K562 (cell line): ENCODE measurements around the gene SYK. TPM values are rescaled to one million over a fixed set of nuclear protein-coding genes. Genes with fewer than 3 reads are reported as not detected.

Experiments used
- ATAC-seq: fragments of 200-7000 bp; cut with Tn5 transposase; 3 replicates; pipeline ENCODE4 v1.9.1; 2020; ENCODE audit warnings: moderate library complexity
- BruUV-seq: library from RNA; stranded (reverse); fragments of 400-500 nt; replicated peaks from 2 replicates; lab custom pipeline; 2021; lab: Mats Ljungman, UMichigan
- CTCF ChIA-PET: fragments of 300-600 bp; formaldehyde crosslinking; extraction: SDS; loops from one replicate; lab custom pipeline; 2021; ENCODE audit warnings: low intra/inter-chr PET ratio; lab: Yijun Ruan, JAX
- POLR2A ChIA-PET: fragments of 300-600, 350-650 bp; sonication (Branson Sonifier 250); formaldehyde crosslinking; extraction: SDS; loops from one replicate; lab custom pipeline; 2021; ENCODE audit warnings: antibody characterized with exemption, inconsistent platforms; lab: Yijun Ruan, JAX
- DNase-seq, 4 experiments: peaks; one replicate each; pipeline versions ENCODE4 v3.0.0 to v3.0.0-alpha.2; 2011 to 2018; ENCODE audit warnings: low spot score in 3 of 4, mixed read lengths in 3 of 4; ENCODE audit errors: extremely low read depth in 1 of 4
- FAIRE-seq: peaks from 2 replicates; lab custom pipeline; 2011; peaks lifted over from hg19 to GRCh38; lab: Jason Lieb, UNC
- H2AFZ ChIP-seq: 2 replicates; pipeline ENCODE4 v1.6.0; 2011; ENCODE audit warnings: low read depth, low read length, control low read depth, inconsistent platforms
- H3K27ac ChIP-seq: fragments of 200-600 bp; 3 replicates; pipeline ENCODE4 v1.8.0; 2011; ENCODE audit warnings: low read depth, mild to moderate bottlenecking, control low read depth, inconsistent platforms, low read length, moderate library complexity, mixed read lengths; ENCODE audit errors: extremely low read depth
- H3K27me3 ChIP-seq, 2 experiments: fragments of 300-600 bp in 1 of 2; 2 replicates in 1 of 2; 3 replicates in 1 of 2; pipeline versions ENCODE4 v1.6.0 to v1.8.0; 2011; ENCODE audit warnings: inconsistent platforms in 2 of 2, low read length in 2 of 2, mild to moderate bottlenecking in 1 of 2, mixed read lengths in 1 of 2, moderate library complexity in 1 of 2; ENCODE audit not compliant: control insufficient read depth in 2 of 2, insufficient read depth in 2 of 2
- H3K36me3 ChIP-seq: fragments of 300-600 bp; 3 replicates; pipeline ENCODE4 v1.8.0; 2011; ENCODE audit warnings: mild to moderate bottlenecking, low read length, inconsistent platforms; ENCODE audit not compliant: control insufficient read depth, insufficient read depth
- H3K4me1 ChIP-seq, 2 experiments: fragments of 200-600 bp in 1 of 2; replicated peaks in 1 of 2; 2 replicates in 1 of 2; 3 replicates in 1 of 2; pipeline versions ENCODE4 v1.5.1 to v1.8.0; 2011; ENCODE audit warnings: inconsistent platforms in 2 of 2, low read length in 2 of 2, mild to moderate bottlenecking in 1 of 2, mixed read lengths in 1 of 2, moderate library complexity in 1 of 2; ENCODE audit not compliant: control insufficient read depth in 2 of 2, insufficient read depth in 2 of 2
- H3K4me2 ChIP-seq: 2 replicates; pipeline ENCODE4 v1.6.1; 2011; ENCODE audit warnings: low read length, control low read depth, inconsistent platforms, mixed read lengths; ENCODE audit not compliant: insufficient read depth
- H3K4me3 ChIP-seq: fragments of 200-600 bp; sonication (generic), shearing (Covaris generic); 2 replicates; pipeline ENCODE4 v1.5.1; 2016; ENCODE audit warnings: control low read depth, inconsistent platforms
- H3K79me2 ChIP-seq: fragments of 200-600 bp; 3 replicates; pipeline ENCODE4 v1.8.0; 2011; ENCODE audit warnings: low read length, inconsistent platforms; ENCODE audit not compliant: control insufficient read depth, insufficient read depth
- H3K9ac ChIP-seq, 2 experiments: 2 replicates each; pipeline versions ENCODE4 v1.6.0 to v1.6.1; 2011; ENCODE audit warnings: low read depth in 2 of 2, low read length in 2 of 2, control low read depth in 1 of 2, inconsistent platforms in 1 of 2, mild to moderate bottlenecking in 1 of 2, mixed read lengths in 1 of 2; ENCODE audit not compliant: insufficient read depth in 1 of 2
- H3K9me1 ChIP-seq: one replicate; pipeline ENCODE4 v1.6.0; 2011; ENCODE audit warnings: inconsistent platforms, mild to moderate bottlenecking, low read length, moderate library complexity; ENCODE audit not compliant: control insufficient read depth, insufficient read depth
- H3K9me3 ChIP-seq: replicated peaks from 2 replicates; pipeline ENCODE4 v1.5.1; 2011; ENCODE audit warnings: low read depth, low read length, inconsistent platforms; ENCODE audit not compliant: control insufficient read depth, insufficient read depth
- H4K20me1 ChIP-seq: replicated peaks from 2 replicates; pipeline ENCODE4 v1.6.1; 2011; ENCODE audit warnings: low read length, inconsistent platforms, mixed read lengths; ENCODE audit not compliant: control insufficient read depth, insufficient read depth
- BACH1 ChIP-seq: fragments of 200-800 bp; sonication (Bioruptor generic); IDR thresholded peaks from 2 replicates; pipeline ENCODE4 v1.6.1; 2016; ENCODE audit warnings: missing genetic modification characterization, missing compliant biosample characterization
- HIVEP1 ChIP-seq: fragments of 250-450 bp; sonication (Bioruptor Pico); IDR thresholded peaks from 2 replicates; pipeline ENCODE4 v1.4.0; 2020; ENCODE audit warnings: mild to moderate bottlenecking
- KAT7 ChIP-seq: sonication (generic); formaldehyde crosslinking; IDR thresholded peaks from 2 replicates; pipeline ENCODE4 v1.8.0; 2022; ENCODE audit warnings: missing genetic modification reagents, mild to moderate bottlenecking, borderline replicate concordance
- KLF13 ChIP-seq: fragments of 450-650 bp; IDR thresholded peaks from 2 replicates; pipeline ENCODE4 v1.6.1; 2016; ENCODE audit warnings: missing genetic modification characterization, low read depth, mild to moderate bottlenecking, missing compliant biosample characterization, moderate library complexity, borderline replicate concordance
- RB1 ChIP-seq: fragments of 450-650 bp; IDR thresholded peaks from 2 replicates; pipeline ENCODE4 v1.6.1; 2017; ENCODE audit warnings: low read depth, mild to moderate bottlenecking
- RBM34 ChIP-seq: fragments of 200-400 bp; formaldehyde crosslinking; IDR thresholded peaks from 2 replicates; pipeline ENCODE4 v1.6.1; 2018; ENCODE audit warnings: low read length, borderline replicate concordance; ENCODE audit not compliant: insufficient read depth
- SIN3A ChIP-seq, 2 experiments: fragments of 150-350 bp in 1 of 2; IDR thresholded peaks; 2 replicates each; pipeline ENCODE4 v1.6.1; 2011 to 2016; ENCODE audit warnings: borderline replicate concordance in 2 of 2, low read depth in 2 of 2, low read length in 2 of 2, mild to moderate bottlenecking in 2 of 2, moderate library complexity in 2 of 2; ENCODE audit not compliant: control insufficient read depth in 1 of 2
- SMC3 ChIP-seq: conservative IDR thresholded peaks from 2 replicates; pipeline ENCODE4 v1.6.1; 2011; ENCODE audit warnings: low read depth, low read length, improper control_type of control experiment; ENCODE audit not compliant: insufficient read depth
- STAT5B ChIP-seq: fragments of 250-450 bp; sonication (Bioruptor Pico); IDR thresholded peaks from 2 replicates; pipeline ENCODE4 v1.8.0; 2021; ENCODE audit warnings: mild to moderate bottlenecking, inconsistent platforms
- XRCC4 ChIP-seq: IDR thresholded peaks from one replicate; pipeline ENCODE4 v1.6.1; 2011; ENCODE audit not compliant: insufficient read depth, insufficient read length; ENCODE audit errors: extremely low read depth
- ZNF165 ChIP-seq: fragments of 250-450 bp; sonication (Bioruptor Pico); IDR thresholded peaks from 2 replicates; pipeline ENCODE4 v1.4.0; 2020; ENCODE audit warnings: borderline replicate concordance
- WGBS: fragments of 100-300 bp; shearing (Covaris generic); methylation state at CpG from one replicate; pipeline ENCODE4 v1.1.6; 2016; ENCODE audit warnings: low coverage, mixed read lengths; ENCODE audit not compliant: insufficient coverage; ENCODE audit errors: missing lambda C conversion rate; 5-methylcytosine and 5-hydroxymethylcytosine counted together
- in situ Hi-C: fragments of 300-500 bp; cut with MboI; formaldehyde crosslinking; loops from 4 replicates; pipeline ENCODE4 v1.15.0; 2018; ENCODE audit warnings: inconsistent platforms, mixed read lengths
- intact Hi-C: fragments of 100-400 bp; cut with micrococcal nuclease; formaldehyde crosslinking; loops from 2 replicates; pipeline ENCODE4 v1.14.2; 2022
- polyA plus RNA-seq, 8 experiments: library from polyadenylated mRNA; depleted of rRNA in 4 of 8; stranded (reverse) in 5 of 8; unstranded in 3 of 8; fragments of >200 nt; fragmentation: Nextera tagmentation in 2 of 8; fragmentation: Illumina TruSeq in 1 of 8; extraction: Ambion mirVana in 2 of 8; extraction: Trizol in 1 of 8; gene quantifications; 2 replicates each; pipeline versions ENCODE4 v1.2.1 to v1.2.3, GENCODE V29; 2011 to 2014; ENCODE audit warnings: inconsistent platforms in 1 of 8, missing spikeins in 1 of 8
- total RNA-seq, 7 experiments: library from RNA; depleted of rRNA in 6 of 7; stranded (reverse); fragments of >200 nt in 6 of 7; fragmentation: Illumina TruSeq in 2 of 7; extraction: Trizol in 2 of 7; gene quantifications; 2 replicates each; pipeline versions ENCODE4 v1.2.1 to v1.2.3, GENCODE V29; 2011 to 2021; ENCODE audit warnings: low replicate concordance in 1 of 7
- TF ChIP-seq, protein P1 (sequence below): fragments of 250-450 bp; sonication (Bioruptor Pico); IDR thresholded peaks from 2 replicates; pipeline ENCODE4 v1.8.0; 2021; ENCODE audit warnings: moderate library complexity, mild to moderate bottlenecking, inconsistent platforms
- TF ChIP-seq, protein P2 (sequence below), 2 experiments: IDR thresholded peaks; 2 replicates each; pipeline ENCODE4 v1.6.1; 2012; ENCODE audit warnings: improper control_type of control experiment in 2 of 2, low read depth in 2 of 2, low read length in 2 of 2, borderline replicate concordance in 1 of 2
- TF ChIP-seq, protein P3 (sequence below): fragments of 450-650 bp; IDR thresholded peaks from 2 replicates; pipeline ENCODE4 v1.7.1; 2018; ENCODE audit warnings: mild to moderate bottlenecking, low read depth; ENCODE audit not compliant: partially characterized antibody
- TF ChIP-seq, protein P4 (sequence below): fragments of 450-650 bp; IDR thresholded peaks from 2 replicates; pipeline ENCODE4 v1.6.1; 2017; ENCODE audit warnings: antibody characterized with exemption

SYK gene
- total and polyA plus RNA-seq, 9 of the 15 experiments (the other 6 are each of a cell fraction or from before 2014, with no cell fraction given) = 3.9 to 32.7 (median 16.7) TPM

DNA sequence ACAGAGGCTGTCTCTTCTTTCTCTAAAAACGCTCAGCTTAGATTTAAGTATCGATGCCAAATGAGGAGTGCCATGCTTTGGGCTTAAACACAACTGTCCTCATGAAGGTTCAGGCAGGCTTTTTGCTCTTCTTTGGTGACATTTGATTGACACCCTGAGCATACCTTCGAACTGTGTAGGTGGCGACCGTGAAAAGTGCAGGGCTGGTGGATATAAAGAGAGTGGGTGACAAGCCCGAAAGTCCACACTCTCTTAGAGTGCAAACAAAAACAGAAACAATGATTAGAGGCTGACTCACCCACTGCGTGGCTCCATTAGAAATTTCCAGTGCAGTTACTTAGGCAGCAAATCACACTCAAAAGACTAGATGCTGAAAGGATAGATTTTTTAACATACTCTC is 141.7 kb downstream of the SYK start:
- no TSS peak for BruUV-seq
- WGBS = 0% methylated on average over 7 of the region's 7 CpGs
- no peaks in the 10 kb centered on the region for H4K20me1 ChIP-seq
- FAIRE-seq = no peak
- no peaks in the 10 kb centered on the region for H3K4me1 ChIP-seq
- ATAC-seq = no peak
- ChIA-PET POLR2A (no interaction called here), CTCF (no interaction called here)
- peaks cover 0 to 37% of the 10 kb centered on the region in 2 experiments; a peak in 2 of 5 replicates for H3K27me3 ChIP-seq
- no peak overlapping the region for H3K4me2 ChIP-seq
- in situ Hi-C loops = no loop called here
- no peak overlapping the region for H3K4me3 ChIP-seq
- H3K9me1 ChIP-seq = no peaks in the 10 kb centered on the region
- H2AFZ ChIP-seq = no peak overlapping the region
- H3K27ac ChIP-seq = no peak overlapping the region
- no peak for DNase-seq
- intact Hi-C loops = no loop called here
- no peaks in the 10 kb centered on the region for H3K79me2 ChIP-seq
- no peak overlapping the region for H3K9ac ChIP-seq
- H3K9me3 ChIP-seq = no peaks in the 10 kb centered on the region
- H3K36me3 ChIP-seq = no peaks in the 10 kb centered on the region
- TF ChIP-seq BACH1 (tag) (no peak), SIN3A (IDR thresholded peaks at IDR 0.05; ENCODE audit: borderline replicate concordance in 2 of 2, control insufficient read depth in 1 of 2, low read depth in 2 of 2, low read length in 2 of 2) (no peak), XRCC4 (no peak), KAT7 (no peak), KLF13 (tag) (no peak), ZNF165 (CRISPR knock-in tag) (no peak), RB1 (no peak), STAT5B (CRISPR knock-in tag) (no peak), RBM34 (no peak), HIVEP1 (CRISPR knock-in tag) (no peak), SMC3 (no peak)
- TF ChIP-seq, protein P1, sequence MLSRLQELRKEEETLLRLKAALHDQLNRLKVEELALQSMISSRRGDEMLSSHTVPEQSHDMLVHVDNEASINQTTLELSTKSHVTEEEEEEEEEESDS (CRISPR knock-in tag) = no peak
- TF ChIP-seq, protein P2, sequence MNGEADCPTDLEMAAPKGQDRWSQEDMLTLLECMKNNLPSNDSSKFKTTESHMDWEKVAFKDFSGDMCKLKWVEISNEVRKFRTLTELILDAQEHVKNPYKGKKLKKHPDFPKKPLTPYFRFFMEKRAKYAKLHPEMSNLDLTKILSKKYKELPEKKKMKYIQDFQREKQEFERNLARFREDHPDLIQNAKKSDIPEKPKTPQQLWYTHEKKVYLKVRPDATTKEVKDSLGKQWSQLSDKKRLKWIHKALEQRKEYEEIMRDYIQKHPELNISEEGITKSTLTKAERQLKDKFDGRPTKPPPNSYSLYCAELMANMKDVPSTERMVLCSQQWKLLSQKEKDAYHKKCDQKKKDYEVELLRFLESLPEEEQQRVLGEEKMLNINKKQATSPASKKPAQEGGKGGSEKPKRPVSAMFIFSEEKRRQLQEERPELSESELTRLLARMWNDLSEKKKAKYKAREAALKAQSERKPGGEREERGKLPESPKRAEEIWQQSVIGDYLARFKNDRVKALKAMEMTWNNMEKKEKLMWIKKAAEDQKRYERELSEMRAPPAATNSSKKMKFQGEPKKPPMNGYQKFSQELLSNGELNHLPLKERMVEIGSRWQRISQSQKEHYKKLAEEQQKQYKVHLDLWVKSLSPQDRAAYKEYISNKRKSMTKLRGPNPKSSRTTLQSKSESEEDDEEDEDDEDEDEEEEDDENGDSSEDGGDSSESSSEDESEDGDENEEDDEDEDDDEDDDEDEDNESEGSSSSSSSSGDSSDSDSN (IDR thresholded peaks at IDR 0.05; ENCODE audit: borderline replicate concordance in 1 of 2, low read depth in 2 of 2, low read length in 2 of 2) = no peak
- TF ChIP-seq, protein P3, sequence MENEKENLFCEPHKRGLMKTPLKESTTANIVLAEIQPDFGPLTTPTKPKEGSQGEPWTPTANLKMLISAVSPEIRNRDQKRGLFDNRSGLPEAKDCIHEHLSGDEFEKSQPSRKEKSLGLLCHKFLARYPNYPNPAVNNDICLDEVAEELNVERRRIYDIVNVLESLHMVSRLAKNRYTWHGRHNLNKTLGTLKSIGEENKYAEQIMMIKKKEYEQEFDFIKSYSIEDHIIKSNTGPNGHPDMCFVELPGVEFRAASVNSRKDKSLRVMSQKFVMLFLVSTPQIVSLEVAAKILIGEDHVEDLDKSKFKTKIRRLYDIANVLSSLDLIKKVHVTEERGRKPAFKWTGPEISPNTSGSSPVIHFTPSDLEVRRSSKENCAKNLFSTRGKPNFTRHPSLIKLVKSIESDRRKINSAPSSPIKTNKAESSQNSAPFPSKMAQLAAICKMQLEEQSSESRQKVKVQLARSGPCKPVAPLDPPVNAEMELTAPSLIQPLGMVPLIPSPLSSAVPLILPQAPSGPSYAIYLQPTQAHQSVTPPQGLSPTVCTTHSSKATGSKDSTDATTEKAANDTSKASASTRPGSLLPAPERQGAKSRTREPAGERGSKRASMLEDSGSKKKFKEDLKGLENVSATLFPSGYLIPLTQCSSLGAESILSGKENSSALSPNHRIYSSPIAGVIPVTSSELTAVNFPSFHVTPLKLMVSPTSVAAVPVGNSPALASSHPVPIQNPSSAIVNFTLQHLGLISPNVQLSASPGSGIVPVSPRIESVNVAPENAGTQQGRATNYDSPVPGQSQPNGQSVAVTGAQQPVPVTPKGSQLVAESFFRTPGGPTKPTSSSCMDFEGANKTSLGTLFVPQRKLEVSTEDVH = no peak
- TF ChIP-seq, protein P4, sequence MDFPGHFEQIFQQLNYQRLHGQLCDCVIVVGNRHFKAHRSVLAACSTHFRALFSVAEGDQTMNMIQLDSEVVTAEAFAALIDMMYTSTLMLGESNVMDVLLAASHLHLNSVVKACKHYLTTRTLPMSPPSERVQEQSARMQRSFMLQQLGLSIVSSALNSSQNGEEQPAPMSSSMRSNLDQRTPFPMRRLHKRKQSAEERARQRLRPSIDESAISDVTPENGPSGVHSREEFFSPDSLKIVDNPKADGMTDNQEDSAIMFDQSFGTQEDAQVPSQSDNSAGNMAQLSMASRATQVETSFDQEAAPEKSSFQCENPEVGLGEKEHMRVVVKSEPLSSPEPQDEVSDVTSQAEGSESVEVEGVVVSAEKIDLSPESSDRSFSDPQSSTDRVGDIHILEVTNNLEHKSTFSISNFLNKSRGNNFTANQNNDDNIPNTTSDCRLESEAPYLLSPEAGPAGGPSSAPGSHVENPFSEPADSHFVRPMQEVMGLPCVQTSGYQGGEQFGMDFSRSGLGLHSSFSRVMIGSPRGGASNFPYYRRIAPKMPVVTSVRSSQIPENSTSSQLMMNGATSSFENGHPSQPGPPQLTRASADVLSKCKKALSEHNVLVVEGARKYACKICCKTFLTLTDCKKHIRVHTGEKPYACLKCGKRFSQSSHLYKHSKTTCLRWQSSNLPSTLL = no peak
